GM10248 (cell line): ENCODE data around the gene DOCK1.

Experiments
- CTCF ChIA-PET: fragments of 300-600 bp; sonication (Branson Sonifier 250); formaldehyde crosslinking; extraction: SDS; loops from one replicate; lab custom pipeline; 2021; ENCODE audit warnings: antibody characterized with exemption; lab: Yijun Ruan, JAX
- POLR2A ChIA-PET: fragments of 350-650 bp; sonication (Branson Sonifier 250); formaldehyde crosslinking; extraction: SDS; loops from one replicate; lab custom pipeline; 2020; ENCODE audit warnings: antibody characterized with exemption; lab: Yijun Ruan, JAX
- DNase-seq: peaks from one replicate; pipeline ENCODE4 v3.0.0; 2012; ENCODE audit errors: extremely low spot score
- CTCF ChIP-seq: IDR thresholded peaks from 2 replicates; pipeline ENCODE4 v1.5.1; 2012; ENCODE audit warnings: mild to moderate bottlenecking, low read depth; ENCODE audit errors: extremely low read depth, missing control alignments, control extremely low read depth

DOCK1 gene

GRCh38 chr10:127435246-127435645 lies 530.0 kb downstream of the DOCK1 start:
- TF ChIP-seq CTCF, result no peak
- POLR2A ChIA-PET, result no interaction called here
- CTCF ChIA-PET, result no interaction called here
- DNase-seq, result no peak

- TF ChIP-seq CTCF, result no peak
- ChIA-PET POLR2A (no interaction called here), CTCF (interaction anchor here (1.6 kb wide), 1 partner anchor 13 kb away, joined by 3 read pairs; no protein-coding TSS in a partner anchor)
- no peak for DNase-seq
These were observed 535.1 kb downstream of the DOCK1 start for GRCh38 chr10:127440371-127440770.

GRCh38 chr10:127441350-127442219 lies 536.4 kb downstream of the DOCK1 start:
- DNase-seq, result no peak
- TF ChIP-seq CTCF, result no peak
- ChIA-PET POLR2A (no interaction called here), CTCF (interaction anchor here (1.6 kb wide), 1 partner anchor 15 kb away, joined by 3 read pairs; no protein-coding TSS in a partner anchor)

- no peak for DNase-seq
- no peak for TF ChIP-seq CTCF
- POLR2A ChIA-PET, result no interaction called here
- CTCF ChIA-PET, result no interaction called here
These were observed 536.9 kb downstream of the DOCK1 start for GRCh38 chr10:127442220-127442525.

GRCh38 chr10:127444155-127444554 lies 538.9 kb downstream of the DOCK1 start:
- ChIA-PET CTCF (interaction anchor here (0.8 kb wide), 1 partner anchor 10 kb away, joined by 3 read pairs; no protein-coding TSS in a partner anchor), POLR2A (no interaction called here)
- TF ChIP-seq CTCF, result no peak

GRCh38 chr10:127447197-127447596 lies 542.0 kb downstream of the DOCK1 start:
- no peak for DNase-seq
- no peak for TF ChIP-seq CTCF
- ChIA-PET POLR2A (no interaction called here), CTCF (no interaction called here)

More at GRCh38 chr10:127444155-127444554, 538.9 kb downstream of the DOCK1 start:
- DNase-seq, result no peak
